NB4 (cell line): ENCODE measurements around the gene TBC1D21.

Experiments used
- DNase-seq: peaks from one replicate; pipeline ENCODE4 v3.0.0; 2010; ENCODE audit warnings: low read depth
- H3K4me3 ChIP-seq: one replicate; pipeline ENCODE4 v1.5.1; 2011; ENCODE audit warnings: mild to moderate bottlenecking, low read depth, low read length, moderate library complexity
- MYC ChIP-seq: IDR thresholded peaks from 2 replicates; pipeline ENCODE4 v1.6.1; 2011; ENCODE audit warnings: low read depth, low read length
- POLR2A ChIP-seq: IDR thresholded peaks from 2 replicates; pipeline ENCODE4 v1.6.1; 2011; ENCODE audit warnings: mild to moderate bottlenecking; ENCODE audit not compliant: insufficient read length; ENCODE audit errors: extremely low read depth
- TF ChIP-seq, protein P1 (sequence below): IDR thresholded peaks from 2 replicates; pipeline ENCODE4 v1.6.1; 2011; ENCODE audit warnings: low read depth, low read length
- TF ChIP-seq, protein P2 (sequence below): IDR thresholded peaks from one replicate; pipeline ENCODE4 v1.5.1; 2012; ENCODE audit warnings: low read depth, low read length

TBC1D21 gene

DNA sequence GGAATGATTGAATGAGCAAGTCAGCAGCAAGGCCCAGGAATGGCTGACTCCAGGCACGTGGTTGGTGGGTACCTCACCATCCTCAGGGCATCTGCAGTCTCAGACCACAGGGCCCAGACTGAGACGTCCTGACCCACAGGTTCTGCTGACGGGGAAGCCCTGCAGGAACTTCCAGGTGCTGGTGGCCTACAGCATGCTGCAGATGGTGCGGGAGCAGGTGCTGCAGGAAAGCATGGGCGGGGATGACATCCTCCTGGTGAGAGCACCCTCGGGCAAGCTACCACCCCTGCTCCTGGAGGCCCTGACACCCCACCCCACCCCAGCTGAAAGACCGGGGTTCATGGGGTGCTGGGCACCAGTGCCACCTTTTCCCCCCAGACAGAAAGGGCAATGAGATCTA is 14.1 kb downstream of the TBC1D21 start:
- no peak overlapping the region for H3K4me3 ChIP-seq
- TF ChIP-seq, protein P1, sequence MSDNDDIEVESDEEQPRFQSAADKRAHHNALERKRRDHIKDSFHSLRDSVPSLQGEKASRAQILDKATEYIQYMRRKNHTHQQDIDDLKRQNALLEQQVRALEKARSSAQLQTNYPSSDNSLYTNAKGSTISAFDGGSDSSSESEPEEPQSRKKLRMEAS, result no peak
- TF ChIP-seq POLR2A, result no peak
- TF ChIP-seq MYC, result no peak
- TF ChIP-seq, protein P2, sequence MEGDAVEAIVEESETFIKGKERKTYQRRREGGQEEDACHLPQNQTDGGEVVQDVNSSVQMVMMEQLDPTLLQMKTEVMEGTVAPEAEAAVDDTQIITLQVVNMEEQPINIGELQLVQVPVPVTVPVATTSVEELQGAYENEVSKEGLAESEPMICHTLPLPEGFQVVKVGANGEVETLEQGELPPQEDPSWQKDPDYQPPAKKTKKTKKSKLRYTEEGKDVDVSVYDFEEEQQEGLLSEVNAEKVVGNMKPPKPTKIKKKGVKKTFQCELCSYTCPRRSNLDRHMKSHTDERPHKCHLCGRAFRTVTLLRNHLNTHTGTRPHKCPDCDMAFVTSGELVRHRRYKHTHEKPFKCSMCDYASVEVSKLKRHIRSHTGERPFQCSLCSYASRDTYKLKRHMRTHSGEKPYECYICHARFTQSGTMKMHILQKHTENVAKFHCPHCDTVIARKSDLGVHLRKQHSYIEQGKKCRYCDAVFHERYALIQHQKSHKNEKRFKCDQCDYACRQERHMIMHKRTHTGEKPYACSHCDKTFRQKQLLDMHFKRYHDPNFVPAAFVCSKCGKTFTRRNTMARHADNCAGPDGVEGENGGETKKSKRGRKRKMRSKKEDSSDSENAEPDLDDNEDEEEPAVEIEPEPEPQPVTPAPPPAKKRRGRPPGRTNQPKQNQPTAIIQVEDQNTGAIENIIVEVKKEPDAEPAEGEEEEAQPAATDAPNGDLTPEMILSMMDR, result no peak
- DNase-seq, result no peak

DNA sequence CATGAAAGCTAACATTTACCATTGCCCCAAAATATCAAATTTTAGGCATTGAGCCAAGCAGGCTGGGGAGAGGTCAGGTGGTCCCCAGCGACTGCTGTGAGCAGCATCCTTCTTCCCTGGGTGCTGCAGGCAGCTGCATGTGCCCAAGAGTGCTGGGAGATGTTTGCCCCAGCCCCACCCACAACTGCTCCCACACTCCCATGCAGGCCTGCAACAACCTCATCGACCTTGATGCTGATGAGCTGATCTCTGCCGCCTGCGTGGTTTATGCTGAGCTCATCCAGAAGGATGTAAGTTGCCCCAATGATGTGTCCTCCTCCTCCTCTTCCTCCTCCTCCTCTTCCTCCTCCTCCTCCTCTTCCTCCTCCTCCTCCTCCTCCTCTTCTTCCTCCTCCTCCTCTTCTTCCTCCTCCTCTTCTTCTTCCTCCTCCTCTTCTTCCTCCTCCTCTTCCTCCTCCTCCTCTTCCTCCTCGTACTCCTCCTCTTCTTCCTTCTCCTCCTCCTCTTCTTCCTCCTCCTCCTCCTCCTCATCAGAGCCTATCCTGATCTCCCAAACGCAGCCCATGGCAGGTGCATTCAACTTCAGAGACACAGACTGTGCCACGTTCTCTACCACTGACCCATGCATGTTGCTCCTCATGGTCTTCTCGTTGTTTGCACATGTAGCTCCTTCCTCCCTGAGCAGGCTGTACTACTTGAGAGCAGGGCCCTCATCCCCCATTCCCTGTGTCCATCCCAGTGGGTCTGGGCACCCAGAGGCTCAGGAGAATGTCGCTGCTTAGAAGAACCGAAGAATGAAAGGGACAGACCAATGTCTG is 15.1 kb downstream of the TBC1D21 start:
- TF ChIP-seq MYC (no peak), POLR2A (no peak)
- TF ChIP-seq, protein P1, result no peak
- TF ChIP-seq, protein P2, result no peak
- DNase-seq, result no peak

DNA sequence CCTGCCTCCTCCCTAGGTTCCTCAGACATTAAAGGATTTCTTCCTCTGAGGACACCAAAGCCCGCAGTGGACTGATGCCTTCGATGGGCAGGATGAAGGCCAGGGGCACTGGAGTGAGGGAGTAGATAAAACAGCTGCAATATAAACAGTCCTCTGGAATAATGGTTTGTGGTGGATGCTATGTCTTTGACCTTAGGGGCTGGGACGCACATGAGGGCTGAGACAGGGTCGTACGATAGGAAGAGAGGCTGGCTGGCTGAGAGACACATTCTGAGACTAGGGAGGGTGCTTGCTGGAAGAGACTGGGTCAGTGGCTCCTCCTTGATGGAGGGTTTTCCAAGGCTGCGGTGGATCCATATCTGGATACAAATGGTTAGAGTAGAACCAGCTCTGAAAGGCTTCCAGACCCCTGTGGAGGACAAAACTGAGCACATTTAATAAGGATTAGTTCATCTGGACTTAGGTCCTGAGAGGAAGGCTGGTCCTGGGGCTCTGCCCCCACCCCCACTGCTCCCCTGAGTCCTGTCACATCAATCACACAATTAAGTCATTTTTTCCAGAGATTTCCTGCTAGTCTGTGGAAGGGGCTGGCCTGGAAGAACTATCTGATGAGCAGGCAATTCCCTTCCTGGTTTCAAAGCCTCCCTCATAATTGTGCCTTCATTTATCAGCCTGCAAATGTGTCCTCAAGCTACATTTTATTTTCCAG is 15.8 kb downstream of the TBC1D21 start:
- H3K4me3 ChIP-seq, result no peak overlapping the region
- no peak for TF ChIP-seq POLR2A
- TF ChIP-seq, protein P1, result no peak
- TF ChIP-seq, protein P2, result no peak
- no peak for TF ChIP-seq MYC
- no peak for DNase-seq

More for the DNA sequence above, 15.1 kb downstream of the TBC1D21 start:
- H3K4me3 ChIP-seq, result no peak overlapping the region

DNA sequence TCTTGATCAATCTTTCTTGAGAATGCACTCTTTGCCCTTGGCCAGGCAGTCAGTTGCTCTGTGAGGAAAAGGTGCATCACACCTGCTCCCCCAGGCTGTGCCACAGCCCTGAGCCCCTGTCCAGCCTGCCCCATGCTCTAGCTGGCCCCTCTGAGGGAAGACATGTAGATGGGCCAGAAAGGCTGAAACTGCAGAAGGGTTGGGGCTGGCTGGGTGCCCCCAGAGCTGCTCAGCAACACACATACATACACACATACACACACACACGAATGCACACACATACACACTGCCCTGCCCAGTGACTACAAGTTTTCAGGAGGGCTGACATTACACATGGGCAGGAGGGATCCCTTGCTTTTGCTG is 16.4 kb downstream of the TBC1D21 start:
- H3K4me3 ChIP-seq, result no peak overlapping the region
- TF ChIP-seq, protein P2, result no peak
- no peak for TF ChIP-seq MYC
- no peak for TF ChIP-seq POLR2A
- TF ChIP-seq, protein P1, result no peak
- no peak for DNase-seq

DNA sequence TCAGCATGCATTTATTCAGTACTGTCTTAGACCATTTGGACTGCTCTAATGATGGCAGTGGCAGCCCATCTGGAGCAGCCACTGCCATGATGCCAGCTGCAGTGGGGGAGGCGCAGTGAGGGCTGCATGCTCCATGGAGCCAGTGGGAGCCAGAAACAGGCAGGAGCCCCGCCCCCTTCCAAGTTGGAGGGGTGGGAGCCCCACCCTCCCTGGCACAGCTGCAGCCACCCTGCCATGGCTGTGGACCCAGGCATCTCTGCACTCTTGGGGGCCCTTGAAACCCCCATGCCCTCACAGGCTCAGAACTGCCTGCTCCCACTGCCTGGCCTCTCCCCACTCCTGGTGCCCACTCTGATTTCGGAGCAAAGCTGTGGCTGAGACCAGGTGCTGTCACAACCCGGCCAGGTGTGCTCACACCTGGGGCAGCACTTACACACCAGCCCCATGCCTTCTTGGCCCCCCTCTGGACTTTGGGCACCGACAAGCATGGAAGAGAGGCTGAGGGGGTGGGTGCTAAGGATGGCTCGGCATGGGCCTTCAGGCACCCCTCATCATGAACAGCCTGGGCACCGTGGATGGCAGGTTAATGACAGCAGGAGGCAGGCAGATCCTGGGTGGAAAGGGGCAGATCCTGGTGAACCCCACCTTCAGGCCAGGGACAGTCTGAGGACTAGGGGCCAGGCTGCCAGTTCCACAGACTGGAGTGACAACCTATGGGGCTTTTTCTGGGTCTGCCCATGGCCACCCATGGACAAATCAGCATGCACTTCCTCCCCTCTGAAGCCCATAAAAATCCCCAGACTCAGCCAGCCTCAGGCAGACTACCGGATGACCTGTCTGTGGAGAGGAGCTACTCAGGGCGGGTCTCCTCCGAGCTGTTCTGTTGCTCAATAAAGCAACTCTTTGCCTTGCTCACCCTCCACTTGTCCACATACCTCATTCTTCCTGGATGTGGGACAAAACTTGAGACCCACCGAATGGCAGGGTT is 18.3 kb downstream of the TBC1D21 start:
- TF ChIP-seq, protein P2, result no peak
- TF ChIP-seq POLR2A (no peak), MYC (no peak)
- TF ChIP-seq, protein P1, result no peak
- DNase-seq, result no peak
- no peak overlapping the region for H3K4me3 ChIP-seq
